SK-N-SH treated with all-trans-retinoic acid at 6 μM for 48 hours (cell line): ENCODE measurements around the gene GABPA.
"Not testable (repeated sequence)": the region's sequence is repeated elsewhere in the genome, so short reads cannot be mapped to it uniquely, and the experiment has no call there.

Experiments used
- ATAC-seq: fragments of 200-7000 bp; cut with Tn5 transposase; 3 replicates; pipeline ENCODE4 v1.9.1; 2020; ENCODE audit warnings: mild to moderate bottlenecking, moderate library complexity
- ARNTL ChIP-seq: fragments of 450-650 bp; formaldehyde crosslinking; IDR thresholded peaks from 2 replicates; pipeline ENCODE4 v1.5.0; 2020; ENCODE audit warnings: low read depth, mild to moderate bottlenecking, moderate library complexity, borderline replicate concordance
- CREB5 ChIP-seq: fragments of 250-450 bp; sonication (Bioruptor Pico); IDR thresholded peaks from 2 replicates; pipeline ENCODE4 v1.5.1; 2020; ENCODE audit warnings: low read depth, mild to moderate bottlenecking, moderate library complexity
- CSDC2 ChIP-seq: fragments of 250-450 bp; sonication (Bioruptor Pico); IDR thresholded peaks from 2 replicates; pipeline ENCODE4 v1.5.0; 2020; ENCODE audit warnings: mild to moderate bottlenecking, moderate library complexity
- CSRNP3 ChIP-seq: fragments of 250-450 bp; sonication (Bioruptor Pico); IDR thresholded peaks from 2 replicates; pipeline ENCODE4 v1.5.1; 2021; ENCODE audit warnings: mild to moderate bottlenecking, moderate library complexity
- ESRRG ChIP-seq: fragments of 250-450 bp; sonication (Bioruptor Pico); IDR thresholded peaks from 2 replicates; pipeline ENCODE4 v1.6.1; 2021; ENCODE audit warnings: mild to moderate bottlenecking
- GLIS3 ChIP-seq: fragments of 250-450 bp; sonication (Bioruptor Pico); IDR thresholded peaks from 2 replicates; pipeline ENCODE4 v1.5.0; 2020; ENCODE audit warnings: mild to moderate bottlenecking, moderate library complexity
- ISL1 ChIP-seq: fragments of 250-450 bp; sonication (Bioruptor Pico); IDR thresholded peaks from 2 replicates; pipeline ENCODE4 v2.1.2; 2022; ENCODE audit warnings: mild to moderate bottlenecking, moderate library complexity
- OSR1 ChIP-seq: fragments of 250-450 bp; sonication (Bioruptor Pico); IDR thresholded peaks from 2 replicates; pipeline ENCODE4 v1.8.0; 2022; ENCODE audit warnings: moderate library complexity, mild to moderate bottlenecking, inconsistent platforms
- POU6F1 ChIP-seq: fragments of 250-450 bp; sonication (Bioruptor Pico); IDR thresholded peaks from 2 replicates; pipeline ENCODE4 v1.8.0; 2021; ENCODE audit warnings: low read depth, mild to moderate bottlenecking, moderate library complexity, borderline replicate concordance
- RARB ChIP-seq: fragments of 250-450 bp; sonication (Bioruptor Pico); IDR thresholded peaks from 2 replicates; pipeline ENCODE4 v1.8.0; 2021; ENCODE audit warnings: mild to moderate bottlenecking, moderate library complexity
- TOX ChIP-seq: fragments of 250-450 bp; sonication (Bioruptor Pico); IDR thresholded peaks from 2 replicates; pipeline ENCODE4 v1.8.0; 2021; ENCODE audit warnings: mild to moderate bottlenecking, moderate library complexity, borderline replicate concordance
- TSHZ2 ChIP-seq: fragments of 250-450 bp; sonication (Bioruptor Pico); IDR thresholded peaks from 2 replicates; pipeline ENCODE4 v1.5.0; 2020; ENCODE audit warnings: mild to moderate bottlenecking, moderate library complexity
- ZC3H10 ChIP-seq: fragments of 250-450 bp; sonication (Bioruptor Pico); IDR thresholded peaks from 2 replicates; pipeline ENCODE4 v1.5.1; 2021; ENCODE audit warnings: mild to moderate bottlenecking, moderate library complexity
- ZFP30 ChIP-seq: fragments of 450-650 bp; formaldehyde crosslinking; IDR thresholded peaks from 2 replicates; pipeline ENCODE4 v1.5.0; 2022; ENCODE audit warnings: mild to moderate bottlenecking, moderate library complexity
- ZNF70 ChIP-seq: fragments of 450-650 bp; formaldehyde crosslinking; IDR thresholded peaks from 2 replicates; pipeline ENCODE4 v1.5.0; 2020; ENCODE audit warnings: mild to moderate bottlenecking, moderate library complexity
- ZNF8 ChIP-seq: fragments of 450-650 bp; formaldehyde crosslinking; IDR thresholded peaks from 2 replicates; pipeline ENCODE4 v1.5.0; 2020; ENCODE audit warnings: mild to moderate bottlenecking, moderate library complexity
- TF ChIP-seq, protein P1 (sequence below): fragments of 250-450 bp; sonication (Bioruptor Pico); IDR thresholded peaks from 2 replicates; pipeline ENCODE4 v1.8.0; 2020; ENCODE audit warnings: mild to moderate bottlenecking, moderate library complexity, borderline replicate concordance

Gene GABPA

GRCh38 chr21:25772686-25773085 is 37.9 kb downstream of the GABPA start:
- no peak for ATAC-seq
- TF ChIP-seq TSHZ2 (CRISPR knock-in tag) (no peak), ISL1 (CRISPR knock-in tag) (peak; percentile 20; the same call in 1 of the 2 replicates), ESRRG (no peak)

DNA sequence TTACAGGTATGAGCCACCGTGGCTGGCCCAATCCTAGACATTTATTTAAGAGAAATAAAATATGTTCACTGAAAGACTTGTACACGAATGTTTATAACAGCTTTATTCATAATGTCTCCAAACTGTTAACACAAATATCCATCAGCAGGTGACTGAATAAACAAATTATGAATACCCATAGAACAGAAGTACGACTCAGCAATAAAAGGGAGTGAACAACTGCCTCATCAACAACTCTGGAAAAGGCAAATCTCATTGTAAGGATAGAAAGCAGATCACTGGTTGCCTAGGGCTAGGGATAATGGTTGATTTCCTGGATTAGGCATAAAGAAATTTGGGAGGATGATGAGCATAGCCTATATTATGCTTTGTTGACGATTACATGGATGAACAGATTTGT is 41.7 kb downstream of the GABPA start:
- TF ChIP-seq OSR1 (CRISPR knock-in tag) (no peak), ZNF8 (no peak), ARNTL (CRISPR knock-in tag) (no peak), ESRRG (no peak), ZFP30 (CRISPR knock-in tag) (no peak), TSHZ2 (CRISPR knock-in tag) (no peak), ZNF70 (CRISPR knock-in tag) (no peak), GLIS3 (CRISPR knock-in tag) (no peak), CSDC2 (CRISPR knock-in tag) (no peak), CREB5 (CRISPR knock-in tag) (no peak), CSRNP3 (no peak), RARB (CRISPR knock-in tag) (no peak), ZC3H10 (no peak)
- no peak for ATAC-seq

- not testable (repeated sequence) for ATAC-seq
Measured at GRCh38 chr21:25778126-25778875, 43.5 kb downstream of the GABPA start.

DNA sequence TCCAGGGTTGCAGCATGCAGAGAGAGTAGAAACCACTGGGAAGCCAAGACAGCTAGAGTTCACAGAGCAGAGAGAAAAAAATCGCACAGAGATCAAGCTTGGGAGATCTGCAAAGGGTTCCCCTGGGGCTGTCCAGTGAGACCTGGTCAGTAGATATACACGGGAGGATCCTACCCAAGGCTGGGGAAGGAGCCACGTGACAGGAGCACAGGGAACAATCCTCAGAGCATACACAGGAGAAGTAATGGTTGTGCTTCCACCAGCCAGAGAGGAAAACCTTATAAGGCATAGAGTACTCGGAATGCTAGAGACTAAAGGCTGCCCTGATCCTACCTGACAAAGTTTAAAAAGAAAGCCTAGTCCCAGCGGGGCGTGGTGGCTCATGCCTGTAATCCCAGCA is 53.9 kb downstream of the GABPA start:
- ATAC-seq, result no peak
- TF ChIP-seq ZC3H10, result no peak
- TF ChIP-seq ARNTL (CRISPR knock-in tag), result no peak
- no peak for TF ChIP-seq TSHZ2 (CRISPR knock-in tag)
- no peak for TF ChIP-seq TOX
- no peak for TF ChIP-seq POU6F1
- TF ChIP-seq, protein P1, sequence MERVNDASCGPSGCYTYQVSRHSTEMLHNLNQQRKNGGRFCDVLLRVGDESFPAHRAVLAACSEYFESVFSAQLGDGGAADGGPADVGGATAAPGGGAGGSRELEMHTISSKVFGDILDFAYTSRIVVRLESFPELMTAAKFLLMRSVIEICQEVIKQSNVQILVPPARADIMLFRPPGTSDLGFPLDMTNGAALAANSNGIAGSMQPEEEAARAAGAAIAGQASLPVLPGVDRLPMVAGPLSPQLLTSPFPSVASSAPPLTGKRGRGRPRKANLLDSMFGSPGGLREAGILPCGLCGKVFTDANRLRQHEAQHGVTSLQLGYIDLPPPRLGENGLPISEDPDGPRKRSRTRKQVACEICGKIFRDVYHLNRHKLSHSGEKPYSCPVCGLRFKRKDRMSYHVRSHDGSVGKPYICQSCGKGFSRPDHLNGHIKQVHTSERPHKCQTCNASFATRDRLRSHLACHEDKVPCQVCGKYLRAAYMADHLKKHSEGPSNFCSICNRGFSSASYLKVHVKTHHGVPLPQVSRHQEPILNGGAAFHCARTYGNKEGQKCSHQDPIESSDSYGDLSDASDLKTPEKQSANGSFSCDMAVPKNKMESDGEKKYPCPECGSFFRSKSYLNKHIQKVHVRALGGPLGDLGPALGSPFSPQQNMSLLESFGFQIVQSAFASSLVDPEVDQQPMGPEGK (CRISPR knock-in tag), result no peak
- no peak for TF ChIP-seq CSDC2 (CRISPR knock-in tag)
- no peak for TF ChIP-seq ZNF8
- no peak for TF ChIP-seq OSR1 (CRISPR knock-in tag)
- no peak for TF ChIP-seq CREB5 (CRISPR knock-in tag)
